Measurements from ENCODE around the gene DCD.

DNA sequence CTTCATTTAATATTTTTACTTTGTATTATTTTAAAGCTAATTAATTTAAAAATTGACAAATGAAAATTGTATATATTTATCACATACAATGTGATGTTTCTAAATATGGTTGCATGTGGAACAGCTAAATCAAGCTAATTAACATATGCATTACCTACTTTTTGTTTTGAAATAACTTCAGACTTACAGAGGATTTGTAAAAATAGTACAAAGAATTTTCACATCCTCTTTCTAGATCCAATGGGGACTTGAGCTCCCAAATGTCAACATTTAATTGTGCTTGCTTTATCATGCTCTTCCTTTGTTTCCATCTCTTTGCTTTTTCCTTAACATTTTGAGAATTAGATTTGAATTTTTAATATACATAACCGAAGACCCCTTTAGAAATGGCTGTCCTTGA is 6.6 kb downstream of the DCD start:
- TF ChIP-seq POLR2AphosphoS5 (IDR thresholded peaks at IDR 0.05; ENCODE audit: low read depth, low read length), result no peak
- no peak for TF ChIP-seq POLR2A (IDR thresholded peaks at IDR 0.05; ENCODE audit: low read depth, low read length)
- no peak for TF ChIP-seq TAF1 (IDR thresholded peaks at IDR 0.05; ENCODE audit: borderline replicate concordance, low read depth, low read length)

Data from GM12892 (cell line).